HepG2 (cell line): ENCODE results near the gene RASA1. TPM values are rescaled to one million over a fixed set of nuclear protein-coding genes. Genes with fewer than 3 reads are reported as not detected.

Experiments
- ADNP ChIP-seq: sonication (generic); formaldehyde crosslinking; IDR thresholded peaks from 2 replicates; pipeline ENCODE4 v1.4.0; 2020; ENCODE audit warnings: missing genetic modification reagents
- CREB1 ChIP-seq, 2 experiments: fragments of 450-650 bp in 1 of 2; IDR thresholded peaks; 2 replicates each; pipeline ENCODE4 v1.6.1; 2016 to 2017; ENCODE audit warnings: control low read depth in 1 of 2, mild to moderate bottlenecking in 1 of 2, missing compliant biosample characterization in 1 of 2, missing genetic modification characterization in 1 of 2
- DMAP1 ChIP-seq: IDR thresholded peaks from 2 replicates; pipeline ENCODE4 v1.6.1; 2016
- FOXK1 ChIP-seq: sonication (generic); formaldehyde crosslinking; IDR thresholded peaks from 2 replicates; pipeline ENCODE4 v1.4.0; 2020; ENCODE audit warnings: low read depth, missing genetic modification reagents, borderline replicate concordance
- LCORL ChIP-seq, 2 experiments: fragments of 450-650 bp in 1 of 2; sonication (generic) in 1 of 2; formaldehyde crosslinking in 1 of 2; IDR thresholded peaks; 2 replicates each; pipeline versions ENCODE4 v1.5.0 to v1.6.1; 2017 to 2020; ENCODE audit warnings: antibody characterized with exemption in 1 of 2, missing genetic modification reagents in 1 of 2
- NCOR1 ChIP-seq: fragments of 200-600 bp; sonication (generic); IDR thresholded peaks from 2 replicates; pipeline ENCODE4 v1.7.0; 2017; ENCODE audit warnings: antibody characterized with exemption, low read length, borderline replicate concordance
- NFIB ChIP-seq: sonication (generic); formaldehyde crosslinking; IDR thresholded peaks from 2 replicates; pipeline ENCODE4 v1.9.0; 2021; ENCODE audit warnings: missing genetic modification reagents, mild to moderate bottlenecking, borderline replicate concordance
- SAP130 ChIP-seq: IDR thresholded peaks from 2 replicates; pipeline ENCODE4 v1.6.1; 2016; ENCODE audit warnings: low read depth
- ZFYVE20 ChIP-seq: sonication (generic); formaldehyde crosslinking; IDR thresholded peaks from 2 replicates; pipeline ENCODE4 v1.8.0; 2023; ENCODE audit warnings: low read depth, mild to moderate bottlenecking, moderate library complexity, missing genetic modification reagents, borderline replicate concordance
- ZNF331 ChIP-seq: sonication (generic); formaldehyde crosslinking; IDR thresholded peaks from 2 replicates; pipeline ENCODE4 v1.4.0; 2020; ENCODE audit warnings: missing genetic modification reagents
- ZNF430 ChIP-seq: sonication (generic); formaldehyde crosslinking; IDR thresholded peaks from 2 replicates; pipeline ENCODE4 v1.9.0; 2021; ENCODE audit warnings: mild to moderate bottlenecking, missing genetic modification reagents
- ZNF598 ChIP-seq: sonication (generic); formaldehyde crosslinking; IDR thresholded peaks from 2 replicates; pipeline ENCODE4 v1.5.1; 2020; ENCODE audit warnings: mild to moderate bottlenecking, missing genetic modification reagents, borderline replicate concordance
- ZNF605 ChIP-seq: sonication (generic); formaldehyde crosslinking; IDR thresholded peaks from 2 replicates; pipeline ENCODE4 v1.8.0; 2022; ENCODE audit warnings: mild to moderate bottlenecking, missing genetic modification reagents
- ZNF614 ChIP-seq: IDR thresholded peaks from 2 replicates; pipeline ENCODE4 v1.6.1; 2018; ENCODE audit warnings: missing biosample characterization, missing genetic modification reagents, inconsistent platforms, borderline replicate concordance
- ZSCAN30 ChIP-seq: sonication (generic); formaldehyde crosslinking; IDR thresholded peaks from 2 replicates; pipeline ENCODE4 v1.5.0; 2020; ENCODE audit warnings: mild to moderate bottlenecking, missing genetic modification reagents
- polyA plus RNA-seq, 8 experiments: library from polyadenylated mRNA; depleted of rRNA in 3 of 8; stranded (reverse) in 7 of 8; unstranded in 1 of 8; fragments of >200 nt; fragmentation: Illumina TruSeq in 4 of 8; extraction: Trizol in 4 of 8; gene quantifications; 2 replicates each; pipeline versions ENCODE4 v1.2.1 to v1.2.3, GENCODE V29; 2011 to 2016; ENCODE audit warnings: low read depth in 4 of 8, missing spikeins in 1 of 8, mixed read lengths in 1 of 8; ENCODE audit not compliant: insufficient read depth in 1 of 8
- total RNA-seq, 5 experiments: library from RNA; depleted of rRNA; stranded (reverse); fragments of >200 nt; fragmentation: Illumina TruSeq; extraction: Trizol; gene quantifications; 2 replicates each; pipeline ENCODE4 v1.2.3, GENCODE V29; 2016; ENCODE audit warnings: low read depth in 1 of 5
- TF ChIP-seq, protein P1 (sequence below): sonication (generic); formaldehyde crosslinking; IDR thresholded peaks from 2 replicates; pipeline ENCODE4 v1.4.0; 2020; ENCODE audit warnings: mild to moderate bottlenecking, low read depth, missing genetic modification reagents
- TF ChIP-seq, protein P2 (sequence below): sonication (generic); formaldehyde crosslinking; IDR thresholded peaks from 2 replicates; pipeline ENCODE4 v1.4.0; 2020; ENCODE audit warnings: mild to moderate bottlenecking, missing genetic modification reagents
- TF ChIP-seq, protein P3 (sequence below): sonication (generic); formaldehyde crosslinking; IDR thresholded peaks from 2 replicates; pipeline ENCODE4 v1.8.1; 2023; ENCODE audit warnings: mild to moderate bottlenecking, moderate library complexity, missing genetic modification reagents
- TF ChIP-seq, protein P4 (sequence below): sonication (generic); formaldehyde crosslinking; IDR thresholded peaks from 2 replicates; pipeline ENCODE4 v1.8.0; 2022; ENCODE audit warnings: mild to moderate bottlenecking, missing genetic modification reagents, borderline replicate concordance

Gene RASA1
- total and polyA plus RNA-seq, 2 of the 13 experiments (the other 11 are each of a cell fraction or from before 2014, with no cell fraction given), result 19.5 to 20.5 TPM

DNA sequence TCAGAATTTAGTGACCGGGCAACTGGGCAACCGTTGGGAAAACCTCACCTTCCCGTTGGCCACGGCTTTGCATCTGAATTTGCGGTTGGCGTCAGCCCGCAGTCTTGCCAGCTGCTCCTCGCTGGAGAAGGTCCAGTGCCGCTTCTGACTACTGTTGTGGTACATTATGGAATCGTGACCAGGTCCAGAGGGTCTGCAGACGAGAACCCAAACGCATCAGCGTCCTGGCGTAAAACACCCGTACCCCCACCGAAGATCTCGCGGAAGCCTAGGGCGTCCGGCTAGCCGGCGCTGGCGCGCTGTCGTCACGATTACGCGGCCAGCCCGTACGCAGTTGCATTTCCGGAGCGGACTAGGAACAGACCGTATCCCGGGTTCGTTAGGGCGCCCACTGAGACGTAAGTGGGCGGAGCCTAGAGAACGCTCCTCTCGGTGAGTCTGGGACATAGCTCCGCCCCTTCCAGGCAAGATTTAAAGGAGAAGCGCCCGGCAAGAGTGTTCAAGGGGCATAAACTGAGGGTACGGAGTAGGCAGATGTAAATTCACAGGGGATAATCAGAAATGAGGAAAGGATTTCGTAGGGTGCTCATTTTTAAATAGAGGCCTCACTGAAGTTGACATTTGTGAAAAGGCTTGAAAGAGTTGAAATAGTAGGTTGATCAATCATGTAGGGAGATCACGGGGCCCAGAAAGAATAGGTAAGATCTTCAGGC, 145.1 kb downstream of the RASA1 start, which contains the start of gene CCNH (continued):
- TF ChIP-seq LCORL (IDR thresholded peaks at IDR 0.05) (no peak), LCORL (CRISPR knock-in tag; IDR thresholded peaks at IDR 0.05) (no peak), SAP130 (CRISPR knock-in tag) (peak; percentile 95), ADNP (CRISPR knock-in tag) (no peak), ZNF614 (CRISPR knock-in tag) (0 out of 2 replicates have a peak, but pooled peaks have one; percentile 48), FOXK1 (CRISPR knock-in tag) (0 out of 2 replicates have a peak, but pooled peaks have one; percentile 56), ZNF331 (CRISPR knock-in tag) (0 out of 2 replicates have a peak, but pooled peaks have one; percentile 34), ZNF605 (CRISPR knock-in tag) (peak; percentile 89), NFIB (no peak), ZNF598 (peak; percentile 77; the same call in 1 of the 2 replicates), ZSCAN30 (CRISPR knock-in tag) (no peak), CREB1 (IDR thresholded peaks at IDR 0.05) (peak; percentile 95), CREB1 (CRISPR knock-in tag; IDR thresholded peaks at IDR 0.05) (peak; percentile 98), ZNF430 (CRISPR knock-in tag) (peak; percentile 62), DMAP1 (CRISPR knock-in tag) (peak; percentile 39; the same call in 1 of the 2 replicates), NCOR1 (no peak), ZFYVE20 (no peak)
- TF ChIP-seq, protein P1, sequence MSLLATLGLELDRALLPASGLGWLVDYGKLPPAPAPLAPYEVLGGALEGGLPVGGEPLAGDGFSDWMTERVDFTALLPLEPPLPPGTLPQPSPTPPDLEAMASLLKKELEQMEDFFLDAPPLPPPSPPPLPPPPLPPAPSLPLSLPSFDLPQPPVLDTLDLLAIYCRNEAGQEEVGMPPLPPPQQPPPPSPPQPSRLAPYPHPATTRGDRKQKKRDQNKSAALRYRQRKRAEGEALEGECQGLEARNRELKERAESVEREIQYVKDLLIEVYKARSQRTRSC (CRISPR knock-in tag), result no peak
- TF ChIP-seq, protein P2, sequence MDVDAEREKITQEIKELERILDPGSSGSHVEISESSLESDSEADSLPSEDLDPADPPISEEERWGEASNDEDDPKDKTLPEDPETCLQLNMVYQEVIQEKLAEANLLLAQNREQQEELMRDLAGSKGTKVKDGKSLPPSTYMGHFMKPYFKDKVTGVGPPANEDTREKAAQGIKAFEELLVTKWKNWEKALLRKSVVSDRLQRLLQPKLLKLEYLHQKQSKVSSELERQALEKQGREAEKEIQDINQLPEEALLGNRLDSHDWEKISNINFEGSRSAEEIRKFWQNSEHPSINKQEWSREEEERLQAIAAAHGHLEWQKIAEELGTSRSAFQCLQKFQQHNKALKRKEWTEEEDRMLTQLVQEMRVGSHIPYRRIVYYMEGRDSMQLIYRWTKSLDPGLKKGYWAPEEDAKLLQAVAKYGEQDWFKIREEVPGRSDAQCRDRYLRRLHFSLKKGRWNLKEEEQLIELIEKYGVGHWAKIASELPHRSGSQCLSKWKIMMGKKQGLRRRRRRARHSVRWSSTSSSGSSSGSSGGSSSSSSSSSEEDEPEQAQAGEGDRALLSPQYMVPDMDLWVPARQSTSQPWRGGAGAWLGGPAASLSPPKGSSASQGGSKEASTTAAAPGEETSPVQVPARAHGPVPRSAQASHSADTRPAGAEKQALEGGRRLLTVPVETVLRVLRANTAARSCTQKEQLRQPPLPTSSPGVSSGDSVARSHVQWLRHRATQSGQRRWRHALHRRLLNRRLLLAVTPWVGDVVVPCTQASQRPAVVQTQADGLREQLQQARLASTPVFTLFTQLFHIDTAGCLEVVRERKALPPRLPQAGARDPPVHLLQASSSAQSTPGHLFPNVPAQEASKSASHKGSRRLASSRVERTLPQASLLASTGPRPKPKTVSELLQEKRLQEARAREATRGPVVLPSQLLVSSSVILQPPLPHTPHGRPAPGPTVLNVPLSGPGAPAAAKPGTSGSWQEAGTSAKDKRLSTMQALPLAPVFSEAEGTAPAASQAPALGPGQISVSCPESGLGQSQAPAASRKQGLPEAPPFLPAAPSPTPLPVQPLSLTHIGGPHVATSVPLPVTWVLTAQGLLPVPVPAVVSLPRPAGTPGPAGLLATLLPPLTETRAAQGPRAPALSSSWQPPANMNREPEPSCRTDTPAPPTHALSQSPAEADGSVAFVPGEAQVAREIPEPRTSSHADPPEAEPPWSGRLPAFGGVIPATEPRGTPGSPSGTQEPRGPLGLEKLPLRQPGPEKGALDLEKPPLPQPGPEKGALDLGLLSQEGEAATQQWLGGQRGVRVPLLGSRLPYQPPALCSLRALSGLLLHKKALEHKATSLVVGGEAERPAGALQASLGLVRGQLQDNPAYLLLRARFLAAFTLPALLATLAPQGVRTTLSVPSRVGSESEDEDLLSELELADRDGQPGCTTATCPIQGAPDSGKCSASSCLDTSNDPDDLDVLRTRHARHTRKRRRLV (CRISPR knock-in tag), result 0 out of 2 replicates have a peak, but pooled peaks have one; percentile 24
- TF ChIP-seq, protein P3, sequence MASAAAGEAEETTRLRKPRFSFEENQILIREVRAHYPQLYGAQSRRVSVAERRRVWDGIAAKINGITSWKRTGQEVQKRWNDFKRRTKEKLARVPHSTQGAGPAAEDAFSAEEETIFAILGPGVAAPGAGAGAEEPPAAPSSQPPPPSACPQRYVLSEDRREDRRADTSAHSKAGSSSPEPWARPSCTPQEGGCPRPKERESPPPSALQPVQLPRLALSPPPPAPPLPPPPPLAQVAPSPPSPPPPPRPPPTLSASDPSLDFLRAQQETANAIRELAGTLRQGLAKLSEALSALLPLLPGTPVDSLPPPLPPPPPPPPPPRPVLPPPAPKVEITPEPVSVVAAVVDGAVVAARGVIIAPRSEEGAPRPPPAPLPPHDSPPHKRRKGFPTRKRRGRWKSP (CRISPR knock-in tag), result peak; percentile 59; the same call in 1 of the 2 replicates
- TF ChIP-seq, protein P4, sequence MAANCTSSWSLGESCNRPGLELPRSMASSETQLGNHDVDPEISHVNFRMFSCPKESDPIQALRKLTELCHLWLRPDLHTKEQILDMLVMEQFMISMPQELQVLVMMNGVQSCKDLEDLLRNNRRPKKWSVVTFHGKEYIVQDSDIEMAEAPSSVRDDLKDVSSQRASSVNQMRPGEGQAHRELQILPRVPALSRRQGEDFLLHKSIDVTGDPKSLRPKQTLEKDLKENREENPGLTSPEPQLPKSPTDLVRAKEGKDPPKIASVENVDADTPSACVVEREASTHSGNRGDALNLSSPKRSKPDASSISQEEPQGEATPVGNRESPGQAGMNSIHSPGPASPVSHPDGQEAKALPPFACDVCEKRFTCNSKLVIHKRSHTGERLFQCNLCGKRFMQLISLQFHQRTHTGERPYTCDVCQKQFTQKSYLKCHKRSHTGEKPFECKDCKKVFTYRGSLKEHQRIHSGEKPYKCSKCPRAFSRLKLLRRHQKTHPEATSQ (CRISPR knock-in tag), result peak; percentile 74; the same call in 1 of the 2 replicates
